Epithelial cell of esophagus (primary cell): ENCODE data around the gene TMIGD3.
A peak's percentile ranks its signal among the peaks of the same experiment; 100 is the strongest.
"Not testable (repeated sequence)": the region's sequence is repeated elsewhere in the genome, so short reads cannot be mapped to it uniquely, and the experiment has no call there.

Source experiments
- DNase-seq: peaks from one replicate; pipeline ENCODE4 v3.0.0; 2010; ENCODE audit warnings: low read depth
- H3K4me3 ChIP-seq: 2 replicates; pipeline ENCODE4 v1.5.1; 2011; ENCODE audit warnings: mild to moderate bottlenecking, low read length, control low read depth
- CTCF ChIP-seq: IDR thresholded peaks from 2 replicates; pipeline ENCODE4 v1.5.1; 2011; ENCODE audit warnings: low read depth, mild to moderate bottlenecking, low read length, control low read depth, inconsistent platforms; ENCODE audit not compliant: insufficient read depth; ENCODE audit errors: missing control alignments

The TMIGD3 gene

GRCh38 chr1:111503585-111504060 lies at the start of gene TMIGD3, which contains the start of gene ADORA3:
TSS of gene TMIGD3 (minus strand) at chr1:111503633. CDS start at chr1:111503354, 279 bp downstream.
TSS of gene ADORA3 (minus strand) at chr1:111503633. CDS start at chr1:111503354, 279 bp downstream.
- H3K4me3 ChIP-seq = no peak within 1 kb of the TSS
- no peak for TF ChIP-seq CTCF
- DNase-seq = no peak

- no peak for TF ChIP-seq CTCF
- DNase-seq = peak; percentile 94
- no peak overlapping the region for H3K4me3 ChIP-seq
Observed at GRCh38 chr1:111553196-111553595, 49.8 kb upstream of the TMIGD3 start.

- H3K4me3 ChIP-seq = no peak overlapping the region
- no peak for DNase-seq
- TF ChIP-seq CTCF = no peak
Observed at GRCh38 chr1:111552587-111552986, 49.2 kb upstream of the TMIGD3 start.

DNA sequence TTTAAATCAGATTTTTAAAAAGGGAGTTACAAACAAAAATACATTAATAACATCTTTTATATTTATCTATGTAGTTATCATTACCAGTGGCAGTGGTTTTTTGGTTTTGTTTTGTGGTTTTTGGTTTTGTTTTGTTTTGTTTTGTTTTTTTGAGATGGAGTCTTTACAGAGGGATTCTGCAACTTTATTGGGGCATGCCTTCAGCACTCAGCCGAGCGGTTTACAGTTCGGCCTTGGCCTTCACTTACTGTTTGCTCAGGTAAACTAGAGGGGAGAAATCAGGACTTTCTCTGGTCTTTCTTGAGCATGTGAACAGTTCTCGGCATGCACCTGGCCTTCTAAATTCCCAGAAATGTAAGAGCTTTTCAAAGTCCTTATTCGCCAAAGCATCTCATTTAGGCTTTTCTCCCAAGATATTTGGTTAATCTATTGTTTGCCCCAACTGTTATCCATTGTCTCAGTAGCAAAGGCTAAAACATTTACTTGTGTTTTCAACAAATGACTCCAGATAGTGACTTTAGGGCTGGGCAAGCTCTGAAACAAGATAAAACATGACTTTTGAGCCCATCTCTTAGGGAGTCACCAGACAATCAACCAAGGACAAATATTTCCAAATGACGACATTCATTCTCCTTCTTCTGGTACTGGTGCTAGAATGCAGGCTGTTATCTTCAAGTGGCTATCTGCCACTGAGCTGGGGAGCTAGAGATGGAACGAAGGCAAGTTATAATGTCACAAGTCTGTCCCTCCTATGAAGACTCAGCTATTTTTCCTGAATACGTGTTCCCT lies 48.4 kb upstream of the TMIGD3 start:
- no peak for DNase-seq
- TF ChIP-seq CTCF = no peak

GRCh38 chr1:111547786-111548185 lies 44.4 kb upstream of the TMIGD3 start:
- DNase-seq, H3K4me3 ChIP-seq: not testable (repeated sequence)

More for the DNA sequence above, 48.4 kb upstream of the TMIGD3 start:
- H3K4me3 ChIP-seq = no peak overlapping the region

DNA sequence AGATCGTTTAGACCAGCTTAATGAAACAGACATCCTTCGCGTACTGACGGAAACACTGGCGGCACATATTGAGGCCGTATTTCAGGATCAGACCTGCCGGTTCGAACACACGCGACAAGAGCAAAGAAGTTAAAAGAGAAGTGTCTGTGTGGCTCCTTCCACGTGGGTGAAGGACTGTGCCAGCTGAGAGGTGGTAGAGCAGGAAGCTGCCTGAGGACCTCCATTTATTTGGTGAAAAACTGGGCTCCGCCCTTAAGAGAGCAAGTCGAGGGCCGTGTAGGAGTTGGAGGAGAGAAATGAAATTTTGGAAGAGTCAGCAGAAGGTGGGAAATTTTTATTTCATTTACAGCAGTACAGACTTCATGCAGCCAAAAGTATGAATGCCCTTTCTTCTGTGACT lies 38.8 kb upstream of the TMIGD3 start:
- DNase-seq = no peak
- TF ChIP-seq CTCF = no peak
- no peak overlapping the region for H3K4me3 ChIP-seq

- no peak for TF ChIP-seq CTCF
- peak; percentile 72 for DNase-seq
- no peak overlapping the region for H3K4me3 ChIP-seq
Observed at GRCh38 chr1:111541721-111542120, 38.3 kb upstream of the TMIGD3 start.
